Hepatocyte (in vitro differentiated cells): ENCODE measurements around the gene FOXN3.

Source experiments
- CTCF ChIP-seq: fragments of 200-600 bp; sonication (generic); IDR thresholded peaks from 2 replicates; pipeline ENCODE4 v1.5.1; 2016; ENCODE audit warnings: antibody characterized with exemption, mild to moderate bottlenecking; ENCODE audit not compliant: poor library complexity
- EZH2 ChIP-seq: fragments of 200-600 bp; sonication (generic); IDR thresholded peaks from 2 replicates; pipeline ENCODE4 v1.6.1; 2016; ENCODE audit warnings: antibody characterized with exemption, mild to moderate bottlenecking, borderline replicate concordance

- no peak for TF ChIP-seq CTCF
- TF ChIP-seq EZH2: no peak
These were observed 238.7 kb downstream of the FOXN3 start for GRCh38 chr14:89178376-89178775.
